ENCODE measurements around the gene EID1.

Gene EID1

DNA sequence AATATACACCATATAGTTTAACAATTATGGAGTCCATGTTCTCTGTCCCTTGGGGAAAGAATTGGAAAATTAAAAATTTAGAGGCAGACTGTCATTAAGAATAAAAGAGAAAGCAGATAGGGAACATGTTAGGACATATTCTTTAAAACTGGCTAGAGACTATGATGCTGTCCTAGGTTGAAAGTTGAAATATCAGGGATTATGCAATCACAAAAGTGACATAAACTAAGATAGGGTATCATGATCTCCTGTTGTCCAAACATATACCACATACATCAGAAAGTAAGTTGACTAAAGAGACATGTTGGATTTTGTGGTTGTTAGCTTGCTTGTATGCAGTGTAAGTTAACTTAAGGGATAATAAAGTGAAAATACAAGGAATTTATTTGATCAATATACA is 9.9 kb upstream of the EID1 start:
- no peak for DNase-seq (ENCODE audit: low read depth)
- TF ChIP-seq, protein P1, sequence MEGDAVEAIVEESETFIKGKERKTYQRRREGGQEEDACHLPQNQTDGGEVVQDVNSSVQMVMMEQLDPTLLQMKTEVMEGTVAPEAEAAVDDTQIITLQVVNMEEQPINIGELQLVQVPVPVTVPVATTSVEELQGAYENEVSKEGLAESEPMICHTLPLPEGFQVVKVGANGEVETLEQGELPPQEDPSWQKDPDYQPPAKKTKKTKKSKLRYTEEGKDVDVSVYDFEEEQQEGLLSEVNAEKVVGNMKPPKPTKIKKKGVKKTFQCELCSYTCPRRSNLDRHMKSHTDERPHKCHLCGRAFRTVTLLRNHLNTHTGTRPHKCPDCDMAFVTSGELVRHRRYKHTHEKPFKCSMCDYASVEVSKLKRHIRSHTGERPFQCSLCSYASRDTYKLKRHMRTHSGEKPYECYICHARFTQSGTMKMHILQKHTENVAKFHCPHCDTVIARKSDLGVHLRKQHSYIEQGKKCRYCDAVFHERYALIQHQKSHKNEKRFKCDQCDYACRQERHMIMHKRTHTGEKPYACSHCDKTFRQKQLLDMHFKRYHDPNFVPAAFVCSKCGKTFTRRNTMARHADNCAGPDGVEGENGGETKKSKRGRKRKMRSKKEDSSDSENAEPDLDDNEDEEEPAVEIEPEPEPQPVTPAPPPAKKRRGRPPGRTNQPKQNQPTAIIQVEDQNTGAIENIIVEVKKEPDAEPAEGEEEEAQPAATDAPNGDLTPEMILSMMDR (IDR thresholded peaks at IDR 0.05; ENCODE audit: low read depth, low read length, missing control alignments) = no peak
- H3K4me3 ChIP-seq (ENCODE audit: low read depth, low read length) = no peak overlapping the region

DNA sequence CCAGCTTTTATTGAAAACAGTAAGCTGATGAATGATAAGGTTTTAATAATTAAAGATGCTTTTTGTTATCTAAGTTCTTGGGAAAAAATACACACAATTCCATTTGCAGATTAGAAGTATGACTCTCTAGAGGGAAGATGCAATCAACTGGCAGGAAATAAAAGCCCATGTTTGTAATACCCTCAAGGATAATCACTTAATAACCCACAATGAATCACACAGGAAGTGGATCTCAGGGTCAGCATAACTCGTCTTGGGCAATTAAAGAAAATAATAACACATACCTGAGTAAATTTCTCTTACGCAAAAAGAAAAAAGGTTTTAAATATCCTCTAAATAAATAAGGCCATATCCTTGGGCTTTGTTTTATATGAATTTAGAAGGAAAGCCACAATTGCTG is 9.4 kb upstream of the EID1 start:
- no peak for DNase-seq (ENCODE audit: low read depth)
- TF ChIP-seq, protein P1 (IDR thresholded peaks at IDR 0.05; ENCODE audit: low read depth, low read length, missing control alignments) = no peak
- no peak overlapping the region for H3K4me3 ChIP-seq (ENCODE audit: low read depth, low read length)

DNA sequence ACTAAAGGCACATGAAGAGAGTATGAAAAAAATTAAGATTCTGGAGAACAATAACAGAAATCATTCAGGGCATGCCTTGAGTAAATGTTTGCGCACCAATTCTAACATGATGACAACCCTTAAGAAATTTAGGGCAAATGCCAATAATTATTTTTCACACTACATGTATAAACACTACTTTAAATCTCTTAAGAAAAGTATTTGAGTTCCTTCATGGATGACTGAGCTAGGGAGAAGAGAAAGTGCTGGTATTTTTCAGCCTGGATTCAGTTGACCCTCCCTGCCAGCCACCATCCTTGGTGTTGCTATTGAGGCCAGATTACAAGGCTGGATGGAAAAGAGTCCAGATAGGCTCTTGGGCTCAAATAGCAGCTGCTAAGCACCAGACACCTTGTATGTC is 8.0 kb upstream of the EID1 start:
- no peak overlapping the region for H3K4me3 ChIP-seq (ENCODE audit: low read depth, low read length)
- TF ChIP-seq, protein P1 (IDR thresholded peaks at IDR 0.05; ENCODE audit: low read depth, low read length, missing control alignments) = no peak
- no peak for DNase-seq (ENCODE audit: low read depth)

DNA sequence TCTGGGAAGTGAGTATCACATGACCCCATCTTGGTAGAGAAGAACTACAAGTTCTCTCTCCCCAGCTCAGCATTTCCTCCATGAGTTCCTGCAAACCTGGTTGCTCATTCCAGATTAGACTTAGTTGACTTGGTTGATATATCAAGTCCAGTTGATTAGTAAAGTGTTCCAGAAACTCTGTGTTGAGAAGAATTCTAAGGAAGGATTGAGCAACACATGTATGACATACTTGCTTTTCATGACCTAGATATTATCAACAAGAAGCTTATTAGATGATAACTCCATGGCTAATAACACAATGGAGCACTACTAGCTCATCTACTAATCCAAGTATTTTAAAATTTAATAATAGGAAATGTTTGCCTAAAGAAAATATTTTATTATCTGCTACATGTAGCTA is 6.4 kb upstream of the EID1 start:
- H3K4me3 ChIP-seq (ENCODE audit: low read depth, low read length) = no peak overlapping the region
- TF ChIP-seq, protein P1 (IDR thresholded peaks at IDR 0.05; ENCODE audit: low read depth, low read length, missing control alignments) = no peak
- no peak for DNase-seq (ENCODE audit: low read depth)

DNA sequence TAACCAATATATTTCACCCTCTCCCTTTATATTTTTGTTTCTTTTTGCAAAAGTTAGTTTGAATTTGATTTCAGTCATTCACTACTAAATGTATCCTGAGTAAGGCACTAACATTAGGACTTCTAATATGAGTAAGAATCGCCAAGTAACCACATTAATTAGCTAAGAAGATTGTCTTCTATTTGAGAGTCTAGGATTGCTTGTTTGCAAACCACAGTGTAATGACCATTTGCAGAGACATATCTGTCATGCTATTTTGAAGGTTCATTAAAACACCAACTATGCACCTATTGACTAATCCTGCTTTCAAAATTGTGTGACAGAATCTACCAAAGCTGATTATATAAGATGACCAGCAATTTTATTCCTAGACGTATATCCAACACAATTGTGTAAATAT is 5.3 kb upstream of the EID1 start:
- TF ChIP-seq, protein P1 (IDR thresholded peaks at IDR 0.05; ENCODE audit: low read depth, low read length, missing control alignments) = no peak

DNA sequence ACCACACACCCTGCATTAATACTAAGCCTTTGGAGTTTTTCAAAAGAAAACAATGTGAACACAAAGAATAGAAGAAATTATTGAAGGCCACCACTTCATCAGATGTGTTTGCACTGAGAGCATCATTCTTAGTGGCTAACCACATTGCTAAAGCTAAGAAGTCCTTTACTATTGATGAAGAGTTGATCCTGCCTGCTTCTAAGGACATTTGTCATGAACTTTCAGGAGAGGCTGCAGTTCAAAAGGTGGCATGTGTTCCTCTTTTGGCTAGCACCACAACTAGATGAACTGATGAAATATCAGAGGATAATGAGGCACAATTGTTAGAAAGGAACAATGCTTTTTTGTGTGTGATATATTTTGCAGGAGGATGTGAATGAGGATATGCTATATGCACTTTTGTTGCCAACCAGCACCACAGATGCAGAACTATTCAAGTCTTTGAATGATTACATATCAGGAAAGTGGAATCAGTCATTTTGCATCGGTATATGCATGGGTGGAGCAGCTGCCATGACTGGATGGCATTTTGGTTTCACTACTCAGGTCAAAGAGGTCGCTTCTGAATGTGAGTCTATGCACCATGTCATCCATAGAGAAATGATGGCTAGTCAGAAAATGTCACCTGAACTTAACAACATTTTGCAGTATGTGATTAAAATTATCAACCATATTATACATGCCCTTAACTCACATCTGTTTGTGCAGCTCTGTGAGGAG is 2.5 kb upstream of the EID1 start:
- H3K4me3 ChIP-seq (ENCODE audit: low read depth, low read length) = no peak overlapping the region
- no peak for DNase-seq (ENCODE audit: low read depth)
- TF ChIP-seq, protein P1 (IDR thresholded peaks at IDR 0.05; ENCODE audit: low read depth, low read length, missing control alignments) = no peak

More for the DNA sequence above, 5.3 kb upstream of the EID1 start:
- no peak for DNase-seq (ENCODE audit: low read depth)
- H3K4me3 ChIP-seq (ENCODE audit: low read depth, low read length) = no peak overlapping the region

DNA sequence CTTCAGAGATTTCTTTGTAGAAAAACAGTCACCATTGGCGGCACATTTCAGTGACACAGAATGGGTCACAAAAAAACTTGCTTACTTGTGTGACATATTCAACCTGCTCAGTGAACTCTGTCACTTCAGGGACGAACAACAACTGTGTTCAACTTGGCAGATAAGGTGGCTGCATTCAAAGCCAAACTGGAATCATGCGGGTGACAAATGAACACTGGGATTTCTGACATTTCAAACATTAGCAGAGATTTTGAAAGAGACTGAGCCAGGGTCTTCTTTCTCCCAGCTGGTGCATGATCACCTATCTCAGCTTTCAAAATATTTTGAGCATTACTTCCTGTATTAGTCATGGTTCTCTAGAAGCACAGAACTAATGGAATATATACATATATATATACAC is 1.9 kb upstream of the EID1 start:
- TF ChIP-seq, protein P1 (IDR thresholded peaks at IDR 0.05; ENCODE audit: low read depth, low read length, missing control alignments) = no peak
- H3K4me3 ChIP-seq (ENCODE audit: low read depth, low read length) = no peak overlapping the region
- no peak for DNase-seq (ENCODE audit: low read depth)
